Activated T-helper 1 cell treated with anti-CD3 and anti-CD28 coated beads, Interleukin-12 subunit alpha, Interleukin-12 subunit beta, Interleukin-2, Interleukin-4 antibody, amounts not matched to agents 30 ng/mL and 10 ng/mL and 1 ng/mL, durations not matched to agents 14 hours and 24 hours and 36 hours (primary cell): ENCODE data around the gene PSAT1. TPM values are rescaled to one million over a fixed set of nuclear protein-coding genes. Genes with fewer than 3 reads are reported as not detected.
A peak's percentile ranks its signal among the peaks of the same experiment; 100 is the strongest.

Source experiments
- DNase-seq: peaks from one replicate; pipeline ENCODE4 v3.0.0; 2021; ENCODE audit warnings: low spot score
- H3K27ac Mint-ChIP-seq: one replicate; pipeline ENCODE4 v1.8.0; 2021; ENCODE audit warnings: mild to moderate bottlenecking, mixed read lengths
- H3K27me3 Mint-ChIP-seq: one replicate; pipeline ENCODE4 v1.8.0; 2022; ENCODE audit warnings: mild to moderate bottlenecking, moderate library complexity, mixed read lengths; ENCODE audit not compliant: insufficient read depth
- H3K36me3 Mint-ChIP-seq: one replicate; pipeline ENCODE4 v1.8.0; 2021; ENCODE audit warnings: low read depth, mixed read lengths
- H3K4me1 Mint-ChIP-seq: one replicate; pipeline ENCODE4 v1.8.0; 2021; ENCODE audit warnings: low read depth, mixed read lengths
- H3K4me3 Mint-ChIP-seq: one replicate; pipeline ENCODE4 v1.8.0; 2021; ENCODE audit warnings: mild to moderate bottlenecking, moderate library complexity, mixed read lengths
- H3K9me3 Mint-ChIP-seq: one replicate; pipeline ENCODE4 v1.8.0; 2021; ENCODE audit warnings: mixed read lengths
- intact Hi-C: fragments of 100-400 bp; cut with micrococcal nuclease; formaldehyde crosslinking; loops from one replicate; pipeline ENCODE4 v1.15.1; 2024
- total RNA-seq: library from RNA; stranded (reverse); gene quantifications from 2 replicates; pipeline ENCODE4 v1.2.3, GENCODE V29; 2022

PSAT1 gene
- total RNA-seq: 85.7 and 91.8 TPM in 2 replicates

- no peaks in the 10 kb centered on the region for H3K9me3 Mint-ChIP-seq
Measured at GRCh38 chr9:78296893-78297671, at the start of gene PSAT1. PSAT1 (plus strand) TSS chr9:78297125; CDS start chr9:78297211, 86 bp downstream.

GRCh38 chr9:78248635-78249034 lies 48.3 kb upstream of the PSAT1 start:
- intact Hi-C loops: no loop called here
- no peaks in the 10 kb centered on the region for H3K27me3 Mint-ChIP-seq
- H3K9me3 Mint-ChIP-seq: no peaks in the 10 kb centered on the region
- no peaks in the 10 kb centered on the region for H3K4me1 Mint-ChIP-seq
- no peak overlapping the region for H3K4me3 Mint-ChIP-seq
- no peak overlapping the region for H3K27ac Mint-ChIP-seq
- peaks cover 26% of the 10 kb centered on the region for H3K36me3 Mint-ChIP-seq
- DNase-seq: no peak

More at GRCh38 chr9:78296893-78297671, at the start of gene PSAT1:
- peak; percentile 92 for DNase-seq
- H3K27me3 Mint-ChIP-seq: no peaks in the 10 kb centered on the region
- H3K4me3 Mint-ChIP-seq: peak within 1 kb of the TSS; percentile 91
- H3K4me1 Mint-ChIP-seq: peaks cover 61% of the 10 kb centered on the region
- H3K27ac Mint-ChIP-seq: peak within 1 kb of the TSS; percentile 91
- peaks cover 26% of the 10 kb centered on the region for H3K36me3 Mint-ChIP-seq
- intact Hi-C loops: loop anchor here (1.0 to 5.0 kb wide), 6 partner anchors 36 to 1274 kb away; partner anchors contain the start of genes CEP78, GNAQ, TLE4 and VPS13A

GRCh38 chr9:78249542-78249941 lies 47.4 kb upstream of the PSAT1 start:
- Mint-ChIP-seq H3K36me3 (peaks cover 27% of the 10 kb centered on the region), H3K27ac (no peak overlapping the region), H3K4me1 (no peaks in the 10 kb centered on the region), H3K9me3 (no peaks in the 10 kb centered on the region), H3K4me3 (no peak overlapping the region), H3K27me3 (no peaks in the 10 kb centered on the region)
- no peak for DNase-seq
- intact Hi-C loops: no loop called here

GRCh38 chr9:78252616-78253015 lies 44.3 kb upstream of the PSAT1 start:
- intact Hi-C loops: no loop called here
- no peaks in the 10 kb centered on the region for H3K27me3 Mint-ChIP-seq

GRCh38 chr9:78253285-78253684 lies 43.6 kb upstream of the PSAT1 start:
- Mint-ChIP-seq H3K4me1 (no peaks in the 10 kb centered on the region), H3K27me3 (no peaks in the 10 kb centered on the region), H3K36me3 (peaks cover 29% of the 10 kb centered on the region), H3K9me3 (no peaks in the 10 kb centered on the region), H3K27ac (no peak overlapping the region), H3K4me3 (no peak overlapping the region)
- no peak for DNase-seq
- intact Hi-C loops: no loop called here

More at GRCh38 chr9:78252616-78253015, 44.3 kb upstream of the PSAT1 start:
- H3K4me1 Mint-ChIP-seq: no peaks in the 10 kb centered on the region
- no peak for DNase-seq
- peaks cover 32% of the 10 kb centered on the region for H3K36me3 Mint-ChIP-seq
- no peaks in the 10 kb centered on the region for H3K9me3 Mint-ChIP-seq
- H3K27ac Mint-ChIP-seq: no peak overlapping the region
- H3K4me3 Mint-ChIP-seq: no peak overlapping the region

GRCh38 chr9:78261403-78262001 lies 35.4 kb upstream of the PSAT1 start:
- intact Hi-C loops: loop anchor here (1.0 kb wide), 2 partner anchors 36 to 108 kb away; partner anchors contain the start of gene PSAT1
- H3K36me3 Mint-ChIP-seq: peaks cover 21% of the 10 kb centered on the region
- no peak overlapping the region for H3K27ac Mint-ChIP-seq
- no peaks in the 10 kb centered on the region for H3K27me3 Mint-ChIP-seq
- no peak for DNase-seq
- H3K4me1 Mint-ChIP-seq: no peaks in the 10 kb centered on the region
- H3K4me3 Mint-ChIP-seq: no peak overlapping the region
- H3K9me3 Mint-ChIP-seq: no peaks in the 10 kb centered on the region

GRCh38 chr9:78262655-78263054 lies 34.3 kb upstream of the PSAT1 start:
- H3K4me3 Mint-ChIP-seq: no peak overlapping the region
- no peaks in the 10 kb centered on the region for H3K27me3 Mint-ChIP-seq
- H3K9me3 Mint-ChIP-seq: no peaks in the 10 kb centered on the region
- no peak overlapping the region for H3K27ac Mint-ChIP-seq
- no peak for DNase-seq
- intact Hi-C loops: no loop called here
- H3K4me1 Mint-ChIP-seq: no peaks in the 10 kb centered on the region
- H3K36me3 Mint-ChIP-seq: peaks cover 22% of the 10 kb centered on the region

GRCh38 chr9:78267889-78268288 lies 29.0 kb upstream of the PSAT1 start:
- intact Hi-C loops: no loop called here
- no peak overlapping the region for H3K4me3 Mint-ChIP-seq

GRCh38 chr9:78269784-78270183 lies 27.1 kb upstream of the PSAT1 start:
- intact Hi-C loops: loop anchor here (5.0 kb wide), 1 partner anchor 83 kb away; no protein-coding TSS in a partner anchor
- H3K36me3 Mint-ChIP-seq: peaks cover 48% of the 10 kb centered on the region
- H3K27ac Mint-ChIP-seq: no peak overlapping the region
- no peaks in the 10 kb centered on the region for H3K27me3 Mint-ChIP-seq
- H3K4me3 Mint-ChIP-seq: no peak overlapping the region
- no peaks in the 10 kb centered on the region for H3K4me1 Mint-ChIP-seq
- no peak for DNase-seq
- no peaks in the 10 kb centered on the region for H3K9me3 Mint-ChIP-seq

More at GRCh38 chr9:78267889-78268288, 29.0 kb upstream of the PSAT1 start:
- H3K27ac Mint-ChIP-seq: no peak overlapping the region
- H3K4me1 Mint-ChIP-seq: no peaks in the 10 kb centered on the region
- no peaks in the 10 kb centered on the region for H3K27me3 Mint-ChIP-seq
- peaks cover 42% of the 10 kb centered on the region for H3K36me3 Mint-ChIP-seq
- no peaks in the 10 kb centered on the region for H3K9me3 Mint-ChIP-seq
- no peak for DNase-seq

GRCh38 chr9:78272307-78272706 lies 24.6 kb upstream of the PSAT1 start:
- Mint-ChIP-seq H3K4me1 (no peaks in the 10 kb centered on the region), H3K27me3 (no peaks in the 10 kb centered on the region), H3K27ac (no peak overlapping the region), H3K9me3 (no peaks in the 10 kb centered on the region), H3K36me3 (peaks cover 32% of the 10 kb centered on the region), H3K4me3 (no peak overlapping the region)
- DNase-seq: no peak
- intact Hi-C loops: loop anchor here (5.0 kb wide), 1 partner anchor 80 kb away; no protein-coding TSS in a partner anchor

- Mint-ChIP-seq H3K9me3 (no peaks in the 10 kb centered on the region), H3K36me3 (peaks cover 23% of the 10 kb centered on the region), H3K27me3 (no peaks in the 10 kb centered on the region), H3K27ac (no peak overlapping the region), H3K4me1 (peaks cover 6% of the 10 kb centered on the region), H3K4me3 (no peak overlapping the region)
- DNase-seq: no peak
- intact Hi-C loops: loop anchor here (5.0 kb wide), 1 partner anchor 79 kb away; no protein-coding TSS in a partner anchor
Measured at GRCh38 chr9:78273761-78274160, 23.2 kb upstream of the PSAT1 start.

- peaks cover 4% of the 10 kb centered on the region for H3K36me3 Mint-ChIP-seq
- no peak overlapping the region for H3K4me3 Mint-ChIP-seq
- no peaks in the 10 kb centered on the region for H3K27me3 Mint-ChIP-seq
- peaks cover 6% of the 10 kb centered on the region for H3K4me1 Mint-ChIP-seq
- no peak for DNase-seq
- H3K9me3 Mint-ChIP-seq: no peaks in the 10 kb centered on the region
- intact Hi-C loops: no loop called here
- H3K27ac Mint-ChIP-seq: no peak overlapping the region
Measured at GRCh38 chr9:78278177-78278777, 18.6 kb upstream of the PSAT1 start.

- Mint-ChIP-seq H3K36me3 (peaks cover 4% of the 10 kb centered on the region), H3K27ac (no peak overlapping the region), H3K27me3 (no peaks in the 10 kb centered on the region), H3K9me3 (no peaks in the 10 kb centered on the region), H3K4me1 (peaks cover 6% of the 10 kb centered on the region), H3K4me3 (no peak overlapping the region)
- no peak for DNase-seq
- intact Hi-C loops: no loop called here
Measured at GRCh38 chr9:78278801-78279200, 18.1 kb upstream of the PSAT1 start.
